Aorta (tissue), 5 donors: ENCODE results near the gene ESRRB. TPM values are rescaled to one million over a fixed set of nuclear protein-coding genes. Genes with fewer than 3 reads are reported as not detected.

Experiments used
- ATAC-seq: fragments of 200-7000 bp; cut with Tn5 transposase; one replicate; pipeline ENCODE4 v1.9.1; 2022; ENCODE audit warnings: moderate library complexity; ENCODE audit not compliant: low FRiP score
- DNase-seq, 2 donors: peaks; one replicate each; pipeline ENCODE4 v3.0.0-alpha.2; 2020
- H3K27ac ChIP-seq, 2 donors: one replicate each; pipeline ENCODE4 v1.5.1; 2013; ENCODE audit warnings: low read length in 2 of 2, mild to moderate bottlenecking in 2 of 2, moderate library complexity in 2 of 2, control low read depth in 1 of 2, inconsistent platforms in 1 of 2, low read depth in 1 of 2
- H3K27me3 ChIP-seq, 2 donors: one replicate each; pipeline ENCODE4 v1.6.1; 2013; ENCODE audit warnings: control low read depth in 1 of 2, low read length in 1 of 2, mild to moderate bottlenecking in 1 of 2, moderate library complexity in 1 of 2; ENCODE audit not compliant: insufficient read depth in 2 of 2, control insufficient read depth in 1 of 2
- H3K36me3 ChIP-seq, 2 donors: one replicate each; pipeline ENCODE4 v1.6.1; 2013; ENCODE audit warnings: control low read depth in 1 of 2, low read length in 1 of 2, mild to moderate bottlenecking in 1 of 2; ENCODE audit not compliant: insufficient read depth in 2 of 2, control insufficient read depth in 1 of 2
- H3K4me1 ChIP-seq, 2 donors: one replicate each; pipeline ENCODE4 v1.6.1; 2013; ENCODE audit warnings: low read length in 2 of 2, control low read depth in 1 of 2, mild to moderate bottlenecking in 1 of 2, moderate library complexity in 1 of 2; ENCODE audit not compliant: insufficient read depth in 2 of 2, control insufficient read depth in 1 of 2
- H3K4me3 ChIP-seq, 2 donors: one replicate each; pipeline ENCODE4 v1.5.1; 2013; ENCODE audit warnings: low read length in 2 of 2, control low read depth in 1 of 2, mild to moderate bottlenecking in 1 of 2
- H3K9me3 ChIP-seq: one replicate; pipeline ENCODE4 v1.6.1; 2013; ENCODE audit warnings: mild to moderate bottlenecking, low read length; ENCODE audit not compliant: control insufficient read depth
- WGBS, 2 donors: extraction: QIAGEN DNeasy Blood & Tissue Kit; methylation state at CpG; one replicate each; pipeline ENCODE4 v1.1.7; 2013; 5-methylcytosine and 5-hydroxymethylcytosine counted together
- intact Hi-C, 2 donors: fragments of 100-400 bp; cut with DNase I; formaldehyde crosslinking; loops; one replicate each; pipeline versions ENCODE4 v1.14.2 to v1.15.0; 2022
- polyA plus RNA-seq, 2 donors: library from polyadenylated mRNA; stranded (reverse); fragments of 200-250 nt; gene quantifications; one replicate each; pipeline ENCODE4 v1.2.3, GENCODE V29; 2013
- total RNA-seq, 2 donors: library from RNA; stranded (reverse); fragmentation: NEBNext Ultra II Directional; extraction: Animal tissue kit (Norgen Biotek cat#: 25700); gene quantifications; one replicate each; pipeline ENCODE4 v1.2.1, GENCODE V29; 2021
- donor health status: healthy with polysubstance abuse.
- donor health status: Bipolar disorder and iron deficiency.
- donor health status: DM: no; HTN: no; CAD: no.
- donor health status: DM: no; HTN: no; CAD: no.
- donor health status: DM: yes; HTN: yes; CAD: no.

ESRRB gene
- total and polyA plus RNA-seq, 4 donors: 0.23 to 0.52 (median 0.33) TPM; not detected in 1

- H3K36me3 ChIP-seq: no peaks in the 10 kb centered on the region
- H3K4me1 ChIP-seq: no peaks in the 10 kb centered on the region
- no peaks in the 10 kb centered on the region for H3K27me3 ChIP-seq
- no peak overlapping the region for H3K27ac ChIP-seq
- no peak overlapping the region for H3K4me3 ChIP-seq
- ATAC-seq (no peak), DNase-seq (no peak)
- WGBS, 2 donors: 5 to 27% methylated on average over 1 of the region's 1 CpG
- H3K9me3 ChIP-seq: no peaks in the 10 kb centered on the region
- intact Hi-C loops: no loop called here
Measured at GRCh38 chr14:76538648-76539008, 162.7 kb downstream of the ESRRB start.

DNA sequence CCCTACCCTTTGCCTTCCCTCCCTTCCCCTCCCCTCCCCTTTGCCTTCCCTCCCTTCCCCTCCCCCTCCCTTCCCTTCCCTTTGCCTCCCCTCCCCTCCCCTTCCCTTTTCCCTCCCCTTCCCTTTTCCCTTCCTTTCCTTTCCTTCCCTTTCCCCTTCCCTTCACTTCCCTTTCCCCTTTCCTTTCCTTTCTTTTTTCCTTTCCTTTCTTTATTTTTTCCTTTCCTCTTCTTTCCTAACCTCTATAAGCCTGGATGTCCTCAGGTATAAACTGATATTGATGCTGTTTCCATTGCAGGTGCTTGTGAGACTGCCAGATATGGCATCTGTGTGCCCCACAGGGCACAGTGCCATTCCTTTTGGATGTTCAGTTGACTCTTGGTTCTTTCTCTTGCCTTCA is 163.2 kb downstream of the ESRRB start:
- no peaks in the 10 kb centered on the region for H3K36me3 ChIP-seq
- no peak for DNase-seq
- intact Hi-C loops: no loop called here
- H3K27ac ChIP-seq: no peak overlapping the region
- H3K27me3 ChIP-seq: no peaks in the 10 kb centered on the region
- no peaks in the 10 kb centered on the region for H3K4me1 ChIP-seq
- H3K9me3 ChIP-seq: no peaks in the 10 kb centered on the region
- no peak overlapping the region for H3K4me3 ChIP-seq
- no peak for ATAC-seq

DNA sequence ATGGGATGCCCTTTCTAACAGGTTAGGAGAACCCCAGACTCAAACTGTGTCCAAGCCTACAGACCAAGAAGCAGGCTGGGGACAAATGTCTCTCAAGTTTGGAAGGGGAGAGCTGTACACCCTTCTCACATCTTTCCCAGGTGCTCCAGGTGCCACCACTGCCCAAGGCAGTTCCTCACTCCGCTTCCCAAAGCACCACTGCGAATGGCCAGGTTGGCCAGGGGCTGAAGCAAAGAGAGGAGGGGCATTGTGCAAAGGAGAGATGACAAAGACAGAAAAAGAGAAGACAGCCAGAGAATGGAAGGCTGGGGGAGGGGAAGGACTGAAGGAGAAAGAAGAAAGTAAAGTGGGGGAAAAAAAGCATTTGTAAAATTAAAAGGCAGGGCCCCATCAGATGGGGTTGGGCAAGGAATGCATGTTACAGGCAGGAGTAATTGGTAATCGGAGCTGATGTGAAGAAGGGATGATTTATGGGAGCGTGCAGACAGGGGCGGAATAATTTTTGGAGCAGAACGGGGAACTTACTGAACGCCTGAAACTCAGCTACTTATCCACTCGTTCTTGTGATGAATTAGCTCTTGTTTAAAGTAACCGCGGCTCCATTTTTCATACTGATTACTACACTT is 165.8 kb downstream of the ESRRB start:
- Histone ChIP-seq H3K4me3 (no peak overlapping the region), H3K27ac (no peak overlapping the region), H3K9me3 (no peaks in the 10 kb centered on the region), H3K36me3 (no peaks in the 10 kb centered on the region), H3K27me3 (no peaks in the 10 kb centered on the region), H3K4me1 (no peaks in the 10 kb centered on the region)
- intact Hi-C loops: no loop called here
- DNase-seq (no peak), ATAC-seq (no peak)
- 20 to 25% methylated on average over 10 of the region's 10 CpGs for WGBS, 2 donors

DNA sequence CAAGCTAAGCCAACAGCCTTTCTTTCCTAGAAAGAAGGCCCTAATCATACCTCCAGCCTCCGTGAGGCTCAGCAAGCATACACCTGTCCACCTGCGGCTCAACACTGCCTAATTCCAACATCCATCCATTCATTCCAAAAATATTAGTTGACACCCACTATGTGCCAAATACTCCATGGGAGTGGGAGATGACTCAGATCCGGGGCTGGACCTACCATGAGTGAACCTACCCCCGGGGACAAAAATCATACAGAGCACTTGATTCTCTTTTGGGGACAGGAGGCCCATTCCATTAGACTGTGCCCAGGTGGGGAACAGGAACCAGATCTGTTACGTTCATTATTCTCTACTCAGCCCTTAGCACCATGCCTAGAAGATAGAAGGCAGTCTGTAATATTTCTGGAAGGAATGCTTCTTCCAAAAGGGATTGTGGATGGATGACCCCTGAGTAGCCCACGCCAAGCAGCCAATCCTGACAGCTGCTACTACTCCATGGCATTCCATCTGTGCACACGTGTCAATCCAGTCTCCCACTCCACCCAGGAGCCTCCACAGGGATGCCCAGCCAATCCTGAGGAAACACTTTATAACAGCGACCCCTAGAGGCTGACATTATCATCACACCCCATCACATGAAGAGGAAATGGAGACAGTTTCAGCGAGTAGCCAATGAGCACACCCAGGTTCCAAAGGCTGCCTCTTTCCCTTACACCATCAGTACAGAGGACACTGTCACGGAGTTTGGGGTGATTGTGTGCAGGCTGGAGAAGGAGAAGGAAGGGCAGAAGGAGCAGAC is 170.7 kb downstream of the ESRRB start:
- no peaks in the 10 kb centered on the region for H3K27me3 ChIP-seq
- intact Hi-C loops: no loop called here

GRCh38 chr14:76547831-76548230 is 171.9 kb downstream of the ESRRB start:
- intact Hi-C loops: no loop called here
- ATAC-seq (no peak), DNase-seq (no peak)
- no peak overlapping the region for H3K4me3 ChIP-seq
- no peaks in the 10 kb centered on the region for H3K4me1 ChIP-seq
- no peaks in the 10 kb centered on the region for H3K9me3 ChIP-seq
- 85 to 89% methylated on average over 8 of the region's 8 CpGs for WGBS, 2 donors
- H3K36me3 ChIP-seq: no peaks in the 10 kb centered on the region
- no peaks in the 10 kb centered on the region for H3K27me3 ChIP-seq
- no peak overlapping the region for H3K27ac ChIP-seq

More for the DNA sequence above, 170.7 kb downstream of the ESRRB start:
- ATAC-seq (no peak), DNase-seq (no peak)
- no peaks in the 10 kb centered on the region for H3K36me3 ChIP-seq
- no peak overlapping the region for H3K4me3 ChIP-seq
- no peaks in the 10 kb centered on the region for H3K4me1 ChIP-seq
- WGBS, 2 donors: 59% methylated on average over 10 of the region's 10 CpGs
- H3K9me3 ChIP-seq: no peaks in the 10 kb centered on the region
- H3K27ac ChIP-seq: no peak overlapping the region

DNA sequence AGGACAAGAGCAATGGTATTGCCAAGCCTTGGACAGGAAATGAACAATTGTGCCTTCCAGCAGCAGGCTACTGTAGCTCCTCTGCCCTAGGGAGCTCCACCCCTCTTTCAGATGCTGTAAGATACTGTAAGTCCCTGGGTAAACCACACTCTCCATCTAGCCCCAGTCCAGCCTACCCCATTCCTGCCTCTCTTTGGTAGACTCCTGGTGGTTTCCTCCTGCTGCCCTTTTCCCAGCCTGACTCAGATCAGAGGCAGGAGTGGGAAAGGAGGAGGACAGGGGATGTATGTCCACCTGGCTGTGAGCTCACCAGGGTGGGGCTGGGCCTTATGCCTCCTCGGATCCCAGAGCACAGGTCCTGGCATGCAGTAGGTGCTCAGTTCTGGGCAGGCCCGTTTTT is 174.6 kb downstream of the ESRRB start:
- Histone ChIP-seq H3K4me3 (no peak overlapping the region), H3K9me3 (no peaks in the 10 kb centered on the region), H3K4me1 (no peaks in the 10 kb centered on the region), H3K36me3 (no peaks in the 10 kb centered on the region), H3K27ac (no peak overlapping the region), H3K27me3 (no peaks in the 10 kb centered on the region)
- intact Hi-C loops: no loop called here
- DNase-seq (no peak), ATAC-seq (no peak)
- WGBS, 2 donors: 72 to 73% methylated on average over 2 of the region's 2 CpGs

DNA sequence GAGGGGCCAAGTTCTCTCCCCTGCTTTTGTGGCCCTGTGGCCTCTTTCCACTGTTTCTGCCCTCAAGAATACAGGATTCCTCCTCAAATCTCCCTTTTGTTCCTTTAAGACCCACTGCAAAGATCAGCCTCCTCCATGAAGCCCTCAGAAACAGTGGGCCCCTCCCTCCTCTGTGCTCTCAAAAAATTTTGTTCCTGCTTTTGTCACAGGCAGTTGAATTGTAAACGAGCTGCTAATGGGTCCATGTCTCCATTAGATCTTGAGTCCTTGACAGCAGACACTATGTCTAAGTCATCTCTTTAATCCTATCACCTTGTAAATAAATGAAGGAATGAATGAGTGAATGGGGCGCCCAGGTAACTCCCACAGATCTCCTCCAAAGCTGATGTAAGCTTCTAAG is 175.2 kb downstream of the ESRRB start:
- 84% methylated on average over 2 of the region's 2 CpGs for WGBS, 2 donors
- no peaks in the 10 kb centered on the region for H3K27me3 ChIP-seq

More for the DNA sequence above, 175.2 kb downstream of the ESRRB start:
- Histone ChIP-seq H3K4me3 (no peak overlapping the region), H3K27ac (no peak overlapping the region), H3K4me1 (no peaks in the 10 kb centered on the region), H3K36me3 (no peaks in the 10 kb centered on the region), H3K9me3 (no peaks in the 10 kb centered on the region)
- intact Hi-C loops: no loop called here
- DNase-seq: no peak
- no peak for ATAC-seq
